ENCODE data around the gene AFP. TPM values are rescaled to one million over a fixed set of nuclear protein-coding genes. Genes with fewer than 3 reads are reported as not detected.
A peak's percentile ranks its signal among the peaks of the same experiment; 100 is the strongest.

AFP gene
- total and polyA plus RNA-seq, 2 of the 13 experiments (the other 11 are each of a cell fraction or from before 2014, with no cell fraction given), result 9,434 to 13,105 TPM

GRCh38 chr4:73432169-73433000, 3.6 kb upstream of the AFP start (continued):
- TF ChIP-seq POGZ (CRISPR knock-in tag; IDR thresholded peaks at IDR 0.05) (peak; percentile 52; the same call in 1 of the 2 replicates), ZC3H13 (CRISPR knock-in tag; IDR thresholded peaks at IDR 0.05) (no peak), KDM1A (CRISPR knock-in tag; IDR thresholded peaks at IDR 0.05) (peak; percentile 50; the same call in 1 of the 2 replicates), TGIF2 (CRISPR knock-in tag; IDR thresholded peaks at IDR 0.05) (no peak; the same call in 1 of the 2 replicates), HMG20A (CRISPR knock-in tag; IDR thresholded peaks at IDR 0.05; ENCODE audit: borderline replicate concordance) (peak; percentile 92), FOXC1 (CRISPR knock-in tag; IDR thresholded peaks at IDR 0.05; ENCODE audit: borderline replicate concordance) (no peak), FOSL1 (CRISPR knock-in tag; IDR thresholded peaks at IDR 0.05; ENCODE audit: borderline replicate concordance) (no peak), CENPX (CRISPR knock-in tag; IDR thresholded peaks at IDR 0.05) (no peak), KAT2B (IDR thresholded peaks at IDR 0.05; ENCODE audit: borderline replicate concordance, low read depth, low read length) (no peak), ZBED4 (CRISPR knock-in tag; IDR thresholded peaks at IDR 0.05; ENCODE audit: borderline replicate concordance) (peak; percentile 47; the same call in 1 of the 2 replicates), ZNF280D (CRISPR knock-in tag; IDR thresholded peaks at IDR 0.05) (peak; percentile 46; the same call in 1 of the 2 replicates), RBAK (CRISPR knock-in tag; IDR thresholded peaks at IDR 0.05) (no peak), ZNF879 (CRISPR knock-in tag; IDR thresholded peaks at IDR 0.05) (no peak), IKZF5 (CRISPR knock-in tag; IDR thresholded peaks at IDR 0.05) (peak; percentile 52; the same call in 1 of the 2 replicates)
- TF ChIP-seq, protein P1, sequence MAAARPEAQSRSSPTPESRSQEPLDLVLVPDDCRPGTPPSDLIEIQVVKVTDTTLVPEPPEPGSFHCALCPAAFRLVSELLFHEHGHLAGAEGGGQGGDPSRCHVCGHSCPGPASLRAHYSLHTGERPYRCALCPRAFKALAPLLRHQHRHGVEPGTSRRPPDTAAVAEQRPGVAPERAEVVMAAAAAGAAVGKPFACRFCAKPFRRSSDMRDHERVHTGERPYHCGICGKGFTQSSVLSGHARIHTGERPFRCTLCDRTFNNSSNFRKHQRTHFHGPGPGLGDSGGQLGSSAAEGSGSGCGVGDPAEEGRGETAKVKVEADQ (CRISPR knock-in tag; IDR thresholded peaks at IDR 0.05; ENCODE audit: borderline replicate concordance), result no peak
- TF ChIP-seq, protein P2, sequence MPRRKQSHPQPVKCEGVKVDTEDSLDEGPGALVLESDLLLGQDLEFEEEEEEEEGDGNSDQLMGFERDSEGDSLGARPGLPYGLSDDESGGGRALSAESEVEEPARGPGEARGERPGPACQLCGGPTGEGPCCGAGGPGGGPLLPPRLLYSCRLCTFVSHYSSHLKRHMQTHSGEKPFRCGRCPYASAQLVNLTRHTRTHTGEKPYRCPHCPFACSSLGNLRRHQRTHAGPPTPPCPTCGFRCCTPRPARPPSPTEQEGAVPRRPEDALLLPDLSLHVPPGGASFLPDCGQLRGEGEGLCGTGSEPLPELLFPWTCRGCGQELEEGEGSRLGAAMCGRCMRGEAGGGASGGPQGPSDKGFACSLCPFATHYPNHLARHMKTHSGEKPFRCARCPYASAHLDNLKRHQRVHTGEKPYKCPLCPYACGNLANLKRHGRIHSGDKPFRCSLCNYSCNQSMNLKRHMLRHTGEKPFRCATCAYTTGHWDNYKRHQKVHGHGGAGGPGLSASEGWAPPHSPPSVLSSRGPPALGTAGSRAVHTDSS (CRISPR knock-in tag; conservative IDR thresholded peaks at IDR 0.05), result no peak
